ENCODE results near the gene FANCM. TPM values are rescaled to one million over a fixed set of nuclear protein-coding genes. Genes with fewer than 3 reads are reported as not detected.
A peak's percentile ranks its signal among the peaks of the same experiment; 100 is the strongest.
"Not testable (repeated sequence)": the region's sequence is repeated elsewhere in the genome, so short reads cannot be mapped to it uniquely, and the experiment has no call there.

The FANCM gene
- total and polyA plus RNA-seq, 2 donors = 2.2 to 23.3 TPM

DNA sequence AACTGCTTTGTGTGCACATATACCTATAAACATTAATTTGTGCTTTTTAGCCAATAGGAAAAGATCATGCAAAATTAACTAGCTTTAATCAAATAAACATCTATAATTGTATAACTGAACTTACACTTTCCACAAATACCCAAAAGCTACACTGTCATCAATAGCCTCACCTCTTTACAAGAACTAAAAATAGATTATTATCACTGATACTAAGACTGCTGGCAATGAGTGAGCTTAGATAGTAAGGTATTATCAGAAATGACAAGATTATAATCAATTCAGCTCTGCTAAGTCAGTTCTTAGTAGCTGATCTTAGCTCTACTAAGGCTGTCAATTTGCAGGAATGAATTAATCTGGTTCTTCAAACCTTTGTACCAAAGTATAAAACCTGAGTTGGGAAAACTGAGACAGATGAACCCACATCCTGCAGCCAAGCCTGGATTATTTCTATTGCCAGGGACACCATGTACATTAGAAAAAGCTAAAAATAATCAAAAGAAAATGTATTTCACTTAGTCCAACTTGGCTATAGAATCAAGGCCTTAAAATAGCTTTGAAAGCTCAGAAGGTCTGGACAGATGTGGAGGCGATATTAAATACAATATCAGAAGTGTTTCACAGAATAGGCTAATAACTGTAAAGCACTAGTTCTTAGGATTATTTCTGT is 6.6 kb upstream of the FANCM start:
- no peak overlapping the region for H3K27ac ChIP-seq (ENCODE audit: low read depth)
- no peak for DNase-seq (ENCODE audit: extremely low spot score)
- H3K4me3 ChIP-seq (ENCODE audit: low read depth, low read length) = no peak overlapping the region
- H3K4me1 ChIP-seq (ENCODE audit: insufficient read depth) = no peaks in the 10 kb centered on the region
- WGBS = 42% methylated on average over 1 of the region's 1 CpG
- H3K36me3 ChIP-seq (ENCODE audit: insufficient read depth) = peaks cover 2% of the 10 kb centered on the region

DNA sequence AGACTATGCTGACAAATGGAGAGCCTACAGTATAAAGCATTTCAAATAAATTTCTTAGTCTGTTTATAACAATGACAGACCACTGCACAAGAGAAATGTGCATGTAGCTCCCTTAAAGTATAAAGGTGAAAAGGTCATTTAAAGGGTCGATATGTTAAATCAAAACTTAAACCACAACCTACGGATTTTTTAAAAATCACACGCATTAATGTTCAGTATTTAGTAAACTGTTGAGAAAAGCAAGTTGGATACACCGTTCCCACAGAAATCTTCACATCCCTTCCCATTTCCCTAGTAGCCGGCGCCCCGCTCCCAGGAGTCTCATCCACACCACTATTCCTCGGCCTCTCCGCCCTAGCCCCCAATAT is 2.1 kb upstream of the FANCM start:
- H3K27ac ChIP-seq (ENCODE audit: low read depth) = peak overlapping the region; percentile 65
- peaks cover 1% of the 10 kb centered on the region for H3K4me1 ChIP-seq (ENCODE audit: insufficient read depth)
- peak overlapping the region; percentile 60 for H3K4me3 ChIP-seq (ENCODE audit: low read depth, low read length)
- no peak for DNase-seq (ENCODE audit: extremely low spot score)
- WGBS = under 1% methylated on average over 9 of the region's 9 CpGs
- H3K36me3 ChIP-seq (ENCODE audit: insufficient read depth) = no peaks in the 10 kb centered on the region

DNA sequence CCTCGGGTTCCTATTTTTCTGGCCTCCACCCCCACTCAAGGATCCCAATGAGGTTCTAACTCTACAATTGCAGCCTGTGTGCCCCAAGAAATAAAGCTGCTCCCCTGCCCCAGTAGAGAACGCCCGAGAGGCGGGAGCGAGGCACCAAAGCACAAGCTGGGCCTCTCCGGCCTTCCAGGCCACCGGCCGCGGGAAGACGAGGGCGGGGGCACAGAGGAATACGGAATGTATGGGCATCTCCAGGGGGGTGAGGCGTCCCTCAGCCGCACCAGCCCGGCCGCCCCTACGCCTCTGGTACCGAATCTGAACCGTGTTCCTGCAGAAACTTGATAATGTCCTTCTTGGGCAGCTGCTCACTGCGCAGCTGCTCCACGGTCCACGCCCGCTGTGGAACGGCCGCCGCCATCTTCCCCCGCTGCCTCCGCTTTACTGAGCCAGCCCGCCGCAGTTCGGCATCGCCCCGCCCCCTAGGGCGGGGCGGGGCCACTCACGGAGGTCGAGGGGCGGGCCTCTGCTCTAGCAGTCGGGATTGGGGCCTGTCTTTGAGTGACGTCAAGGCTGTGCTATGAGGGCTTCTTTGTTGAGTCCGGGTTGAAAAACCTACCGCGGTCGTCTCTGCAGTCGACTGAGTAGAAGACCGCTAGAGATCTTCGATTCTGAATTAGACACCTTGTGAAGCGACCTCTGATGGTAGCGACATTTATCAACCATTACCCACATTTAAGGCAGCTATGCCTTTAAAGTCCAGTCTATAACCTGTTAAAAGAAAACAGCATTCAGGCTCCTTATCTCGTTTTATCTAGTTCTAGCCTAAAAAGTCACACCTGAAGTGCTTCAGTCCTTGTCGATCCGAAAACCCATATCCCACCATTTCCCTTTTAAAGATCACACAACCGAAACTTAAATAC is 1.4 kb upstream of the FANCM start, which contains the start of gene FKBP3:
TSS of gene FKBP3 (minus strand) at position 431 of the 908 bp plus-strand sequence. CDS start at position 406, 25 bp downstream.
- H3K4me1 ChIP-seq (ENCODE audit: insufficient read depth) = peaks cover 1% of the 10 kb centered on the region
- H3K36me3 ChIP-seq (ENCODE audit: insufficient read depth) = no peaks in the 10 kb centered on the region
- peak; percentile 98 for DNase-seq (ENCODE audit: extremely low spot score)
- peak within 1 kb of the TSS; percentile 66 for H3K27ac ChIP-seq (ENCODE audit: low read depth)
- WGBS = under 1% methylated on average over 53 of the region's 53 CpGs
- H3K4me3 ChIP-seq (ENCODE audit: low read depth, low read length) = peak within 1 kb of the TSS; percentile 60

GRCh38 chr14:45135156-45135555 is 574 bp upstream of the FANCM start:
- Histone ChIP-seq H3K36me3 (ENCODE audit: insufficient read depth) (no peaks in the 10 kb centered on the region), H3K27ac (ENCODE audit: low read depth) (no peak overlapping the region), H3K4me1 (ENCODE audit: insufficient read depth) (peaks cover 1% of the 10 kb centered on the region), H3K4me3 (ENCODE audit: low read depth, low read length) (peak overlapping the region; percentile 60)
- no peak for DNase-seq (ENCODE audit: extremely low spot score)
- WGBS = 1% methylated on average over 7 of the region's 7 CpGs

- Histone ChIP-seq H3K27ac (ENCODE audit: low read depth) (no peak overlapping the region), H3K4me1 (ENCODE audit: insufficient read depth) (peaks cover 1% of the 10 kb centered on the region), H3K4me3 (ENCODE audit: low read depth, low read length) (peak overlapping the region; percentile 58), H3K36me3 (ENCODE audit: insufficient read depth) (no peaks in the 10 kb centered on the region)
- WGBS = under 1% methylated on average over 7 of the region's 7 CpGs
- DNase-seq (ENCODE audit: extremely low spot score) = no peak
Observed at GRCh38 chr14:45136399-45136798, 669 bp downstream of the FANCM start.

DNA sequence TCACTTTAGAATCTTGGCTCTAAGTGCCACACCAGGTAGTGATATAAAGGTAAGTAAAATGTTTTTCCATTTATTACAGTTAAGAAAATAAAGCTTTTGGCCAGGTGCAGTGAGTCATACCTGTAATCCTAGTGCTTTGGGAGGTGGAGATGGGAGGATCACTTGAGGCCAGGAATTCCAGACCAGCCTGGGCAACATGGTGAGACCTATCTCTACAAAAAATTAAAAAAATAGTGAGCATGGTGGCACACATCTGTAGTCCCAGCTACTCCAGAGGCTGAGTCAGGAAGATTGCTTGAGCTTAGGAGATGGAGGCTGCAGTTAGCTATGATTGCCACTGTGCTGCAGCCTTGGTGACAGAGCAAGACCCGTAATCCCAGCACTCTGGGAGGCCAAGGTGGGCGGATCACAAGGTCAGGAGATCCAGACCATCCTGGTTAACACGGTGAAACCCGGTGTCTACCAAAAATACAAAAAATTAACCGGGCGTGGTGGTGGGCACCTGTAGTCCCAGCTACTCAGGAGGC is 5.0 kb downstream of the FANCM start:
- WGBS = 96% methylated on average over 6 of the region's 6 CpGs
- DNase-seq (ENCODE audit: extremely low spot score) = no peak
- no peak overlapping the region for H3K27ac ChIP-seq (ENCODE audit: low read depth)
- peaks cover 1% of the 10 kb centered on the region for H3K4me1 ChIP-seq (ENCODE audit: insufficient read depth)
- no peak overlapping the region for H3K4me3 ChIP-seq (ENCODE audit: low read depth, low read length)
- H3K36me3 ChIP-seq (ENCODE audit: insufficient read depth) = no peaks in the 10 kb centered on the region

DNA sequence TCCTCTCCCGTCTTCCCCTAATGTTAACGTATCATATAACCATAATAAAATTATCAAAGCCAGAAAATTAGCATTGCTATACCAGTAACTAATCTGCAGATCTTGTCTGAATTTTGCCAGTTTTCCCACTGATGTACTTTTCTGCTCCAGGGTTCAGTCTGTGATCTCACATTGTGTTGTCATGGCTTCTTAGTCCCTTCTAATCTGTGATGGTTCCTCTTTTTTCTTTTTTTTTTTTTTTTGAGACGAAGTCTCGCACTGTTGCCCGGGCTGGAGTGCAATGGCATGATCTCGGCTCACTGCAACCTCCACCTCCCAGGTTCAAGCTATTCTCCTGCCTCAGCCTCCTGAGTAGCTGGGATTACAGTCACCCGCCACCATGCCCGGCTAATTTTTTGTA is 6.4 kb downstream of the FANCM start:
- not testable (repeated sequence) for H3K4me3 ChIP-seq (ENCODE audit: low read depth, low read length); H3K36me3 ChIP-seq (ENCODE audit: insufficient read depth); DNase-seq (ENCODE audit: extremely low spot score); H3K4me1 ChIP-seq (ENCODE audit: insufficient read depth); H3K27ac ChIP-seq (ENCODE audit: low read depth)
- 92% methylated on average over 8 of the region's 8 CpGs for WGBS

GRCh38 chr14:45144658-45145057 is 8.9 kb downstream of the FANCM start:
- no peak for DNase-seq (ENCODE audit: extremely low spot score)
- Histone ChIP-seq H3K27ac (ENCODE audit: low read depth) (no peak overlapping the region), H3K36me3 (ENCODE audit: insufficient read depth) (no peaks in the 10 kb centered on the region), H3K4me1 (ENCODE audit: insufficient read depth) (no peaks in the 10 kb centered on the region), H3K4me3 (ENCODE audit: low read depth, low read length) (no peak overlapping the region)

- no peak overlapping the region for H3K27ac ChIP-seq (ENCODE audit: low read depth)
- no peaks in the 10 kb centered on the region for H3K36me3 ChIP-seq (ENCODE audit: insufficient read depth)
- DNase-seq (ENCODE audit: extremely low spot score) = no peak
- 95% methylated on average over 3 of the region's 3 CpGs for WGBS
- no peak overlapping the region for H3K4me3 ChIP-seq (ENCODE audit: low read depth, low read length)
- no peaks in the 10 kb centered on the region for H3K4me1 ChIP-seq (ENCODE audit: insufficient read depth)
Observed at GRCh38 chr14:45145214-45145613, 9.5 kb downstream of the FANCM start.

DNA sequence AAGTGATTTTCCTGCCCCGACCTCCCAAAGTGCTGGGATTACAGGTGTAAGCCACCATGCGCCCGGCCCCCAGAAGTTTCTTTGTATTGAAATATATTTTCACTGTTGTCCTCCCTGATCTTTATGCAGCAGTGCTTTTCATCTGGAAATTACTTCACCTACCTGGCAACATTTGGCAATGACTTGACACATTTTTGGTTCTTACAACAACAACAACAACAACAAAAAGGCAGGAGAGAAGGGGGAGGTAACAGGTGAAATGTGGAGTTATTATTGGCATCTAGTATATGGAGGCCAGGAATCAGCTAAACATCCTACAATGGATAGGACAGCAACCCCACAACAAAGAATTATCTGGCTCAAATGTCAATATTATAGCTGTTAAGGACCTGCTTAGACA is 13.9 kb downstream of the FANCM start:
- 96% methylated on average over 3 of the region's 3 CpGs for WGBS

DNA sequence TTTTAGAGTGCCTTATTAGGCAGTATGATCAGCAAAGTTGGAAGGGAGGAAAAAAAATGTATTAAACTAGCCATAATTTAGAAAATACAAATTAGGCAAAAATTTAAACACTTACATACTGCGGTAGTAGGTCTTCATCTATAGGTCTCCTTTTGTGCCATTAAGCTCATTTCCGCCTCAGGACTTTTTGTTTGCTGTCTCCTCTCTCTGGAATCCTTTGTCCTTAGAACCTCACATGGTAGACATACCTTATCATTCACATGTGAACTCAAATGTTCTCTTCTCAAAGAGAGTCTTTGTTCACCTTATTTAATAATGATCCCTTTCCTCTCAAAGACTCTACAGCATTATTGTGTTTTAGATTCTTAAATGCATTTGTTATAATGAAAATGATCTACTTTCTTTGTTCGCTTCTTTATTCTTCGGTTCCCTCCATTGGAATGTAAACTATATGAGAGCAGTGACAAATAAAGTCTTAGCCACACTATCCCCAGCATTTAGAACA is 14.7 kb downstream of the FANCM start:
- 94% methylated on average over 4 of the region's 4 CpGs for WGBS
- H3K27ac ChIP-seq (ENCODE audit: low read depth) = no peak overlapping the region
- H3K4me3 ChIP-seq (ENCODE audit: low read depth, low read length) = no peak overlapping the region
- no peaks in the 10 kb centered on the region for H3K4me1 ChIP-seq (ENCODE audit: insufficient read depth)
- H3K36me3 ChIP-seq (ENCODE audit: insufficient read depth) = no peaks in the 10 kb centered on the region
- DNase-seq (ENCODE audit: extremely low spot score) = no peak

More for the DNA sequence above, 13.9 kb downstream of the FANCM start:
- H3K36me3 ChIP-seq (ENCODE audit: insufficient read depth) = no peaks in the 10 kb centered on the region
- H3K4me1 ChIP-seq (ENCODE audit: insufficient read depth) = no peaks in the 10 kb centered on the region
- H3K4me3 ChIP-seq (ENCODE audit: low read depth, low read length) = no peak overlapping the region
- H3K27ac ChIP-seq (ENCODE audit: low read depth) = no peak overlapping the region
- no peak for DNase-seq (ENCODE audit: extremely low spot score)

DNA sequence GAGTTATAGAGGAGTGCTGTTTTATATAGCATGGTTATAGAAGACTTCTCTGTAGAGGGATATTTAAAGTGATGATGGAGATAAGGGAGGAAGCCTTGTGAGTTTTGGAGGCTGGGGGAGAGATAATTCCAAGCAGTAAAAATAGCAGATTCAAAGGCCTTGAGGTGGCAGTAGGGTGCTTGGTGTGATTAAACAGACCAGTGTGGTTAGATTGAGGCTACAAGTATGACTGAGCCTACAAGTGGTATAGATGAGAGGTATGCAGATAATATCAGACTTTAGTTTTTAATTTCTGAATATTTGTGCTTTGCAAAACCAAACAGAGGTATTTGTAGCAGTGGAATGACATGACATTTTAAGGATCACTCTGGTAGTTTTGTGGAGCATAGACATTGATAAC is 20.3 kb downstream of the FANCM start:
- H3K4me1 ChIP-seq (ENCODE audit: insufficient read depth) = no peaks in the 10 kb centered on the region
- H3K36me3 ChIP-seq (ENCODE audit: insufficient read depth) = no peaks in the 10 kb centered on the region
- no peak overlapping the region for H3K4me3 ChIP-seq (ENCODE audit: low read depth, low read length)
- DNase-seq (ENCODE audit: extremely low spot score) = no peak
- no peak overlapping the region for H3K27ac ChIP-seq (ENCODE audit: low read depth)

- Histone ChIP-seq H3K36me3 (ENCODE audit: insufficient read depth) (peaks cover 2% of the 10 kb centered on the region), H3K27ac (ENCODE audit: low read depth) (no peak overlapping the region), H3K4me3 (ENCODE audit: low read depth, low read length) (no peak overlapping the region), H3K4me1 (ENCODE audit: insufficient read depth) (no peaks in the 10 kb centered on the region)
- no peak for DNase-seq (ENCODE audit: extremely low spot score)
Observed at GRCh38 chr14:45169906-45170305, 34.2 kb downstream of the FANCM start.

DNA sequence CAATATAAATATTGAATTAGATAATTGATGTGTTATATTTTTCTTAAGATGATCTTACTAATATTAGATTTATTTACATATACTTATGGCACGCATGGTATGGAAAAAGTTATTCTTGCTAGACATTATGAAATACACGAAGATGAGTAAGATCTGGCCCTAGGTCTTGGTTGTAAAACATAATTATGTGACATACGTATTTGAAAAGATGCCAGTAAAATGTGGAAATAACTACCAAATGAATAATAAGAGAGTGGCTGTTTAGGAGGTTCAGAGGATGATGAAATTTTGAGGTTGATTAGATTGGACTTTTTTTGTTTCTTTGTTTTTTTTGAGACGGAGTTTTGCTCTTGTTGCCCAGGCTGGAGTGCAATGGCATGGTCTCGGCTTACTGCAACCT is 41.3 kb downstream of the FANCM start:
- 82% methylated on average over 5 of the region's 5 CpGs for WGBS
- no peak overlapping the region for H3K4me3 ChIP-seq (ENCODE audit: low read depth, low read length)

More for the DNA sequence above, 41.3 kb downstream of the FANCM start:
- DNase-seq (ENCODE audit: extremely low spot score) = no peak
- Histone ChIP-seq H3K4me1 (ENCODE audit: insufficient read depth) (no peaks in the 10 kb centered on the region), H3K36me3 (ENCODE audit: insufficient read depth) (no peaks in the 10 kb centered on the region), H3K27ac (ENCODE audit: low read depth) (no peak overlapping the region)
